ENCODE measurements around the gene GDPD5.

- TF ChIP-seq CTCF (IDR thresholded peaks at IDR 0.05) (no peak), POLR2AphosphoS5 (IDR thresholded peaks at IDR 0.05; ENCODE audit: insufficient read depth in 1 of 2, low read depth in 1 of 2) (no peak)
Measured at GRCh38 chr11:75449271-75449670, 76.5 kb downstream of the GDPD5 start.

All from vagina (tissue), 2 donors.